GM20431 (cell line): Measurements from ENCODE around the gene PPARA.
"Not testable (repeated sequence)": the region's sequence is repeated elsewhere in the genome, so short reads cannot be mapped to it uniquely, and the experiment has no call there.

Source experiments
- in situ Hi-C: fragments of 300-500 bp; cut with MseI, MboI; formaldehyde crosslinking; loops from one replicate; pipeline ENCODE4 v1.15.0; 2020; ENCODE audit warnings: low sequenced_read_pairs; ENCODE audit not compliant: unreplicated experiment

The PPARA gene

DNA sequence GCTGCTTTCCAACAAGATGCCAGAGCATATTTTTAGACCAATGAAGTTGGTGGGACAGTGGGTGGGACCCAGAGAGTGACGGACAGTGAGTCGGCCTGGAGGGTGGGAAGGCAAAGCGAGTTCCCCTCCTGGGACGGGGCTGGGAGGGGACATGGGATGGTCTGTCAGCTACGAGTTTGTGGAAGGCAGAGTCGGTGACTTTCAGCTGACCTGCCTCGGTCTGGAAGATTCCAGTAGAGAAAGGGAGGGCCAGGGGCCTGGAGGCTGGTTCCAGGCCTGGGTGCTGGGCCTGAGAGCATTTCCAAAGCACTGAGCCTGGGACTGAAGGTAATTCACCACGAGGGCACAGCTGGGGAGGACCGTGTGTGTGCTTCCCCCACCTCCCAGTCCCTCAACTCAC, 10.9 kb upstream of the PPARA start:
- in situ Hi-C loops = not testable (repeated sequence)

DNA sequence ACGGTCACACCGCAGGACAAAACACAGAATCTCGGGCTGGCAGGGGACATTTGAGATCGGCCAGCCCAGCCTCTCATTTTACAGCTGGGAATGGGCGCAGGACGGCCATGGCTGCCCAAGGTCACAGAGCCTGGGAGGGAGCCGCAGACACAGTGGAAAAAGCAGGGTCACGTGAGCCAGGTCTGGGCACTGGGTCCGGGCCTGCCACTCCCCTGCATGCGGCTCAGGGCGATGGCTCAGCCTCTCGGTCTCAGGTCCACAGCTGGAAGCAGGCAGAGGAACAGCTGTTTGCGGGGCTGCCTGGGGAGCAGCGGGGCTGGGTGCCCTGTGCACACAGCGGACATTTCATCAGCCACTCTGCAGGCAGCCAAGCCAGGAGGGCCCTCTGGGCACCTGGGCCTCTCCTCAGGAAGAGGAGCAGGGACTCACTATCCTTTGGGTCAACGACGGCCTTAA, 10.4 kb upstream of the PPARA start:
- in situ Hi-C loops = no loop called here

DNA sequence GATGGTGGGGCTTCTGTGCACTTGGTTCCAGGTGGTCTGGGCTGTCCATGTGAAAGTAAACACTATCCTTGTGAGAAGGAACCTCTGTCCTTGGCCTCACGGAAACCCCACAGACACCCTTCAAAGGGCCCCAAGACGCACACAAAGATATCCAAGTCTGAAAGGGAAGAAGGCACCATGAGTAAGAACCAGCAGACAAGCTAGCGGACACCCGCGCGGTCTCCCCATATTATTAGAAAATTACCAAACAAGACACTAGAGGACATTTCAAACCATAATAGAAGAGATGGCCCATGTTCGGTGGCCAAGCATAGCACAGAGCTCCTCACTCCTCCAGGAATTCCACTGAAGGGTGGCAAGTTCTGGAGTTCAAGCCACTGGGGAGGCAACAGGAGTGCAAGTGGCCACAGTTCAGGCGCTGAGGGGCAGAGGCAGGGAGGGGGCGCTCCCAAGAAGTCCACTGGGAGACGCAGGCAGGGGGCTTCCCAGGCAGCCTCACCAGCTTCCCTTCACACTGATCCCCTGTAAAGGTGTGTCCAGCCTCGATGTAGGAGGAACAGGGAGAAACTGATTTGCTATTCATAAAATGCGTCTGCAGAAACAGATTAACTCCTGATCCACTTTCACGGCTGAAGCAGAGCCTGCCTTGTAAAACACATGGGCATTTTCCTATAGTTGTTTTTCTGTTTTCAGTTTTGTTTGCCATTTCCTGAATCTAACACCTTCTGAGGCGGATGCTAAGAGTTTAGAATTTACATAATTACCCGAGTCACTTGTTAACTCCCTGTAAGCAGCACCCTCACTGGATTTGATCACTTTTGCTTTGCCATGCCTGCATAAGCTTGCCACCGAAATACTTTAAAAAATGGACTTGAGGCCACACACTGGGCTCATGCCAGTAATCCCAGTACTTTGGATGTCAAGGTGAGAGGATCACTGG, 9.1 kb upstream of the PPARA start:
- in situ Hi-C loops = no loop called here

DNA sequence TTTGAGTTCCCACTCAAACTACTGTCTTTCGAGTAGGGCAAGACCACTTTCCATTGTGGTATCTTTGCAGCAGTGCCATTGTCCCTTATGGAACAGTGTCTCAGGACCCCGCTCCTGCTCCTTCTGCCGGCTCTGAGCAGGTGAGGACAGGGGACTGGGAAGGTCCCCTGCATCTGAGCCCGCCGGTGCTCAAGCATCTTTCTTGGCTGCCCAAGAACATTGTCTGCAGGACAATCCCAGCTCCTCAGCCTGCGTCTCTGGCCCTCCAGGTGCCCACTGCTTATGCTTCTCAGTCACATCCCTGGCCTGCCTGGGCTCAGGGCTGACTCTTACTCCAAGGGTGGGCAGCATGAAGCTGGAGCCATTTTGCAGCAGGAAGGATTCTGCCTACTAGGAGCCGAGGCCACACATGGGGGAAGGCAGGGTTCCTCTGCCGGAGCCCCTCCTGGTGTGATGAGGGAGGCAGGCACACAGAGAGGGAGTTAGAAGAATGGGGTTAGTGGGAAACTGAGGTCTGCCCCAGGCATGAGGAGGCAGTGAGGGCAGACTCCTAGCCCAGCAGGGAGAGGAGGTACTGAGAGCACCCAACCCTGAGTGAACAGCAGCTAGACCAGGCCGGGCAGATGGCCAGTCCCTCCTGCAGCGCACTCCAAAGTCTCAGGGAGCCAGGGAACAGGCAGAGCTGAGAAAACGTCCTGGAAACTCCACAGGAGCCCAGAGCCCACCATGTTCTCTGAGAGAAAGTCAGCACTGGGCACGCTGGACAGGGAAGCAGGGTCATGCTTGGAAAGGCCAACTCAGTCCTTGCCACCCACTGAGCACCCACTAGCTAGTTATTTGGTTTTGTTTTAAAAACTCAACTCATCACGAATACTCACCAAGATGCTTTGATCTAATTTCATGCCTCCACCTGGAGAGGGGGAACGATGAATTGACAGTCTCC, 7.5 kb upstream of the PPARA start:
- in situ Hi-C loops = no loop called here

DNA sequence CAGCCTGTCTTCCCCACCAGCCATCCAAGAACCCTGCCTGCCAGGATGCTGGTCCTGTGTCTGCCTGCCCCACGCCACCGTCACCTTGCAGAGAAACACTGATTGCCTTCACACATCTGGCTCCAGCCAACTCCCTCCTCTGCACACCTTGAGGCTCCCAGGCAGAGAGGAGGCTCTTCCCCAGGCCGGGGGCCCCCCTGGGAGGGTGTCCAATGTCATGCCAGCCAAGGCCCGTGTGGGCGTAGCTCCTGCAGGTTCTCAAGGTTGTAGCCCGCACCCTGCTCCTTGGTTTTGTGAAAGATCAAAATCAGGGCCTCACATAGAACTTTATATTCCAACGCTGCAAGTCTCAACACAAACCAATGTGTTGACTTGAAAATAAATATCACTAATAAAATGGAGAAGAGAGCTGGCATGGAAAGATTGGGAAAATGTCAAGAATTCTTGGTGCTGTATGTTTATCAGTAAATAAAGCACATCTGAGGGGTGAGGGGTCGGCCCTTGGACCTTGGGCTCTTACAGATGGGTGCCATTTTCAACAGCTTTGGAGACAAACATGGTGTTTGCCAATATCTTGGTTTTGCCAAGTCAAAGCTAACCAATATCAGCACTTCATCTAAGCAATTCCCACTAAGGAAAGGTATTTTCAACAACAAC, 6.7 kb upstream of the PPARA start:
- in situ Hi-C loops = no loop called here

DNA sequence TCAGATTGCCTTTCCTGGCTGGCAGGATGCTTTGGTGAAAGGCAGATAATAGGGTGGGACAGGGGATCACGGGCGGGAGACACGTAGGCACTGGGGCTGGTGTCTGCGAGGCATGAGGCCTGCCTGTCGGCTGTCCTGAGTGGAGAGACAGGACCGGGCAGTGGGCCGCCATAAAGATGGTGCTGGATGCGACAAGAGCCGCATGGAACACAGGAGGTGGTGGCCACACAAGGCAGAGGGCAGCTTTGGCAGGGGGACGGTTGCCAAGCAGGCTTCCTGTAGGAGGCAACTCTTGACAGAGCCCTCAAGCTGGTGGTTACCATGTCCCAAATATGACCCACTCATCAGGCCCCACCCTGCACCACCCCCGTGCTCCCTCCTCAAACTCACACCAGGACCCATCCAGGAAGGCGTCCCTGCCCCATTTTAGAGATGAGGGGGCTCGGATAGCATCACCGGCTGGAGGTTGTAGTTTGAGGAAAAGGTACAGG, 4.9 kb upstream of the PPARA start:
- in situ Hi-C loops = no loop called here

DNA sequence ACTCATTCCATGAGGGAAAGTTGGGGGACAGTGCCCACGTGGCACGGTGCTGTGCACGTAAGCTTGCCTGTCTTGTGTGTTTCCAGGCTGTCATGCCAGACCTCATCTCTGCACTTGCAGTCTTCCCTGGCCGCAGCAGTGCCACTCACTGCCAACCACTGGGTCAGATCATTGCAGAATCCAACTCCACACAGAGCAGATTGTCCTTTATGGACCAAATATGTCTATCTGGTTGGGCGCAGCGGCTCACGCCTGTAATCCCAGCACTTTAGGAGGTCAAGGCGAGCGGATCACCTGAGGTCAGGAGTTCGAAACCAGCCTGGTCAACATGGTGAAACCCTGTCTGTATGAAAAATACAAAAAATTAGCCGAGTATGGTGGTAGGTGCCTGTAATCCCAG, 4.4 kb upstream of the PPARA start:
- in situ Hi-C loops = no loop called here

DNA sequence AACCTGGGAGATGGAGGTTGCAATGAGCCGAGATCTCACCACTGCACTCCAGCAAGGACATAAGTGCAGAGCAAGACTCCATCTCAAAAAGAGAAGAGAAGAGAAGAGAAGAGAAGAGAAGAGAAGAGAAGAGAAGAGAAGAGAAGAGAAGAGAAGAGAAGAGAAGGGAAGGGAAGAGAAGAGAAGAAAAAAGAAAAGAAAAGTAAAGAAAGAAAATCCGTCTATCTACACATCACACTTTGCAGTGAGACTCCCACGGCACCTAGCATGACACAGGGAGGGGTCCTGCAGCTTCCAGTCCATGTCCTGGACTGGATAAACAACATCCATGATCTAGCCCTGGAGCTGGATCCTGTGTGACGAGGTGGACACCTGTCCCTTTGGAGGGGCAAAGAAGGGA, 4.0 kb upstream of the PPARA start:
- in situ Hi-C loops = no loop called here

DNA sequence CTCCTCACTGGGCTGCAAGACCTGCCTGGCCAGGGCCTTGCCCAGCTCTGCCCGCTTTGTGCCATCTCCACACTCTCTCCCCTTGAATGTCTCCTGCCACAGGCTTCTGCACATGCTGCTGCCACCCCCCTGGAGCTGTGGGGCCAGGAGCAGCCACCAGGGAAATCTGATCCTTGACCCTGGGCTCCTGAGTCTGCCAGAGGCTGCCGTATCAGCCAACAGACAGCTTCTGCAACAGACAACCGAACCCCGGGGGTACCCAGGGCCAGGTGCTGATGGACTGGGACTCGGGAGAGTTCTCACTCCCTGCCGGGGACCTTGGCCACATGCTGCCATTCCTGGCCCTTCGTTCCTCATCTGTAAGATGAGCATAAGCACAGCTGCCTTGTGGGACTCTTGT, 3.3 kb upstream of the PPARA start:
- in situ Hi-C loops = no loop called here

DNA sequence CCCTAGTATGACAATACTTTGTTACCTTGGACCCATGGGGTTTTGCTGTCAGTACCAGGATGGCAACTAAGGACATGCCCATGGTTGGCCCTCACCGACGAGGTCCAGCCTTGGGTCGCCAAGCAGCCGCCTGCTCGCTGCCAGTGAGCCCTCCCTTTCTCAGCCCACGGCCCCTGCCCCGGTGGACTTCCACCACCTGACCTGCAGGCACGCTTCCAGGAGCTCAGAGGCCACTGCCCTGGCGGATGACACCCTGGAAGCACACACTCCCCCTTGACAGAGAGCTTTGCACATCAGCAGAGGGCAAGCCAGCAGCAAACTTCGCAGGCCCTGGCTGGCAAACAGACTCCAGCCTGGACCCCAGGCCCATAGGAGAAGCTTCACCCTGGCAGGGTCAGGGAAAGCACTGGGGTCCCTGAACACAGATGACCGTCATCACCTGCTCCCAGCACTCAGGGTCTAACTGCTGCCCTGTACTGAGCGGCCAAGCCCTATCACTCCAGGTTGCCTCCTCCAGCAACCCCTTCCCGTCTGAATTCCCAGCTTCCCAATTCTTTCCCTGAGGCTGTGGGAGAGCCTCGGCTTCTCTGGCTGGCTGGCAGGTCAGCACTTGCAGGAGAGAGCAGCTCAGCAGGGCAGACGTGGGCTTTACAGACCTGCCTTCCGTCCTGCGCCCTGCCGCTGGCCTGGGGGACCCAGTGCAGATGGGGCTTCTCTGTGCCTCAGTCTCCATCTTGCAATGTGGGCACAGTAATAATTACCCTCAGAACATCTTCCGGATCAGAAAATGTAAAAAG, 2.7 kb upstream of the PPARA start:
- in situ Hi-C loops = no loop called here

DNA sequence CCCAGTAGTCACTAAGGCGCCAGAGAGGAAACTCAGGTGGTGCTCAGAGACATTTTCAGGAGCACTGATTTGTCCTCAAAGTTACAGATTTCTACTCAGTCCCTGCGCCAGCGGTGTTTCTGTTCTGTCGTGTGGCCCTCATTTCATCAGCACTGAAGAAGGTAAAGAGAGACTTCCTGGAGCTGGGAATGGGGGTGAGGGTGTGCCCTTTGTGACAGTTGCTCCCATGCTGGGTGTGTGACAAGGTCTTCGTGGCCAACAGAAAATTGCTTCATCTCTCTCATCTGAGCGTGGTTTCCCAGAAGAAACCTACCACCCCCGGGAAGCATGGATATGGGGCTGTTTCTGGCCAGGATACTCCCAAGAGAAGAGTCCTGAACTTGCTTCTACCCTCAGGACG, 2.0 kb upstream of the PPARA start:
- in situ Hi-C loops = no loop called here

DNA sequence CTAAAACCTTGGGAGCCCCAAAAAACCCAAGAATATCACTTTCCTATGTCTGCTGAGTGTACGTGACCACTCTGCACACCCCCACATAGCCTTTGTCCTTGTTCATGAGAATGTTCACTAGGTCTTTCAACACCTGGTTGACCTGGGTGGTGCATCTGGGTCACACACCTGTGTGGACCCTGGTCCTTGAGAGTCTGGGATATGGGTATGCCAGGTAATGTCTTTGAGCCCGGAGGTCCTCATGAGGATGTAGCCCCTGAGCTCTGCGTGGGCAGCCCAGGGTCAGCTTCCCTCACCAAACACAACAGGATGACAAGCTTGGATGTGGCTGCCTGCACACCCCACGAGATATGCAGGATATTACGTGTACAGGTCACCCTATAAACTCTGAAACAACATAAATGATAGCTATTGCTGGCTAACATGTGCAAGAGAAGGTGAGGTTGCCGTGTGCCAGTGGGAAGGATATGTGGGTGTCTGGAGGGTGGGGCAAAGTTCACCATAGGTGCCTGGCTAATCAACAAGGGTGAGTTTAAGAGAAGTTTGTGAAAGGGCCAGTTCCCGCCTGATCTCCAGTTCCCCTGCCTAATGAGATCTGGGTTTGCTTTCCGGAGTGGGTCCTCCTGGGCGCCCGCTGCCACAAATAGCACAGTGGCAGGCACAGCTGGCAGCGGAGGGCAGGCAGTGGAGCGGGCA, 1.4 kb upstream of the PPARA start:
- in situ Hi-C loops = no loop called here

DNA sequence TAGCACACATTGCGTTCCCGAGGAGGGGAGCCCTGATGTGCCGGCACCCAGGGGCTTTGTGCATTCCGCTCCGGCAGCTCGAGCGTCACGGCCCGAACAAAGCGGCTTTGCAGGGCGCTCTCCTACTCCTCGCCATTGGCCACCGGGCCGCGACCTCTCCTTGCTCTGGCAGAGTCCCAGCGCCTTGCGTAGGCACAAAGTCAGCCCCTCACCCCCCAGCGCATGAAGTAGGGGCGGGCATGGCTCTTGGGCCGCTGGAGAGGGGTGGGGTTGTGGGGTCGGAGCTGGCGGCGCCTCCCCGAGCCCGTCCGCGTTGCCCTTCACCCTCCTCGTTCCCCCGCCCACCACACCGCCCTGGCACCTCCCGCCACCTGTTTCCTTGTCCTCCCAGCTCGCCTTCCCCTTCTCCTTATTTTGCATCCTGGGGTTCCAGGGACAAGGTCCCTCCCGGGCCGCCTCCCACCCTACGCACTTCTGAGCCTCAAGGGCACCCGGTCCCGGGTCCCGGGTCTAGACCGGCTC, 753 bp upstream of the PPARA start:
- in situ Hi-C loops = no loop called here

DNA sequence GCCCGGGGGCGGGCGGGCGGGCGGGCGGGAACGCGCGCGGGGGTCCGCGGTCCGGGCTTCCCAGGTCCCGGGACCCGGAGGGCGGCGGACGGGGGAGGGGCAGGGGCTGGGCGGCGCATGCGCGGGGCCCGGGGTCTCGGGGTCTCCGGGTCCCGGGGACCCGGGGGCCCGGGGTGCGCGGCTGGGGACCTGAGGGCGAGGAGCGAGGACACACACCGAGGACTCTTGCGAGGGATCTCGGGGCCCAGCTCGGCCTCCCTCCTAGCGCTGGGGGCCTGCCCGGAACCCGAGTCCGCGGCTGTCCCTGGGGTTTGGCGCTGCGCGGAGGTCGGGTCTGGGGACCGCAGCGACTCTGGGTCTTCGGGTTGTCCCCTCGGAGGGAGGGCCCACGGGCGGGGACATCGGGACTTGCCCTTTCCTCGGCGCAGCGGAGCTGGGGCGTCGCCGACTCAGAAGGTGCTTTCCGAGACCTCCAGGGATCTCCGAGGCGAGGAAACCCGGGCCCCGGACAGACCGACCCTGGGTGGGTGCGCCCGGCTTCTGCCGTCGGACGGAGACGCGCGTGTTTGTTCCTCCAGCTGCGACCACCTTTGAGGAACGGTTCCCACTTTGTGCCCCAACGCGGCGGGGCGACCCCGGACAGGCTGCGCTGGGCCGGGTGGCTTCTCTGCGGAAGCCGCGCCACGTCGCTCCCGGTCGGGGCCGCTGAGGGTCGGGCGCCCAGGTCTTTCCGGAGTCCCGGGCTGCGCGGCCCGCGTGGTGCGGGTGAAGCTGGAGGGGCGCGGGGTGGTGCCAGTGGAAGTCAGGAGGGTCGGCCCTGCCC, 540 bp downstream of the PPARA start:
- in situ Hi-C loops = no loop called here

DNA sequence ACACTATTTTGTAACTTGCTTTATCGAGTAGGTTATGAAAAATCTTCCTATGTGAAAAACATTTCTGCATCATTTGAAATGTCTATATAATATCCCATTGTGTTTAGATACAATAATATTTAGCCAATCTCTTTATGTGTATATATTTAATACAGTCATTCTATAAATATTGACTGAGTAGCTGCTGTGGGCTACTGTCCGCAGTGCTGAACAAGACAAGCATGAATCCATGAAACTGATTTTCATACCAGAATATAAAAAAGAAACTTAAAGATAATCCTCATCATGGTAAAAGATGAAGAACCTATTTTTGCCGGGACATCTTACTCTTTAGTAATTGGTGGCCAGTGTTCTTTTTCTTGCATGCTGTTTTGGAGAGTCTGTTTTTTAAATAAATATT, 3.6 kb downstream of the PPARA start:
- in situ Hi-C loops = no loop called here

DNA sequence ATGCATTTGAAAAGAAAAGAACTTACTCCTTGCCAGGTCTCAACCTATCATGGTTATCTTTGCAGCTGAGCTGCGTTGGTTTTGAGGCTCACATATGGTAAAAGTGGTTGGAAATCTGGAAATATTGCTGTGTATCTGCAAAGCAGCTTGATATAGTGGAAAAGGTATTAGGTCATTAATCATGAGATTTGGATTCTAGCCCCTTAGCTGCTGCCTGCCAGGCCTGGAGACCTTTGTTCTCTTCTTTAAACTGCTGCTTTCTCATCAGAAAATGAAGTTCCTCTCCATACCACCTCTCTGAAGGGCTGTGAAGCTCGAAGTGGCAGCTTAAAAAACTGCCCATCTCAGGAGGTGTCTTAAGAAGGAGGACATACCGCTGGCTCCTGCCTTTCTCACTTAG, 5.7 kb downstream of the PPARA start:
- in situ Hi-C loops = no loop called here

DNA sequence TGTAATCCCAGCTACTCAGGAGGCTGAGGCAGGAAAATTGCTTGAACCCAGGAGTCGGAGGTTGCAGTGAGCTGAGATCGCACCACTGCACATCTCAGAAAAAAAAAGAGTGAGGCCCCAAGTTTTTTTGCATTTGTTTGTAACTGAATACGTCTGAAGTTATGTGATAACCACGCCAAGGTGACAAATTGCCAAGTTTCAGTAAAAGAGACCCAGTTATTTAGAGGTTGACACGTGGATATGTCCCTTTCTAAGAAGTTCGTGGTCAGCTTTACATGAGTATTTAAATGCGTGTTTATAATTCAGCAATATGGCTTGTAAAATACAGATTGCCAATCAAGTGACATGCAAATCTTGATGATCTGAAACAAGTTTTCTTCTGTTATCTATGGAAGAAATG, 8.0 kb downstream of the PPARA start:
- in situ Hi-C loops = no loop called here

DNA sequence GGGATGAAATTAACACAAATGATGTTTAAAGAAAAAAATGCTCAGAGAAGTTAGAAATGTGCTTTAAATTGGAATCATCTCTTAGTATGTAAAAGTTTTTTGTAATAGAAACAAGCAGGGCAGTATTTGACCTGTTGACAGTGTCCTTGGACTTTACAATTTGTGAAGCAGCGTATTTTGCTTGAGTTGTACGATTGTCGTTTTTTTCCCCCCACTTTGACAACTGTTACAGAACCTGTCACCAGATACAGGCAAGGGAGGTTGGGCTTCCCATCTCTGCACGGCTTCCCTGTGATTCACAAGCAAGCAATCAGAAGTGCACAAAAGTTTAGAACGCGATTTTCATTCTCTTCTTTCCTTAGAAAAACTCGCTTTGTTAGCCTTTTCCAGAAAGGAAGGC, 8.9 kb downstream of the PPARA start:
- in situ Hi-C loops = no loop called here
